ENCODE measurements around the gene HFM1. TPM values are rescaled to one million over a fixed set of nuclear protein-coding genes. Genes with fewer than 3 reads are reported as not detected.

The HFM1 gene
- total RNA-seq, 1 experiment from 2014 or later: 2.4 TPM

DNA sequence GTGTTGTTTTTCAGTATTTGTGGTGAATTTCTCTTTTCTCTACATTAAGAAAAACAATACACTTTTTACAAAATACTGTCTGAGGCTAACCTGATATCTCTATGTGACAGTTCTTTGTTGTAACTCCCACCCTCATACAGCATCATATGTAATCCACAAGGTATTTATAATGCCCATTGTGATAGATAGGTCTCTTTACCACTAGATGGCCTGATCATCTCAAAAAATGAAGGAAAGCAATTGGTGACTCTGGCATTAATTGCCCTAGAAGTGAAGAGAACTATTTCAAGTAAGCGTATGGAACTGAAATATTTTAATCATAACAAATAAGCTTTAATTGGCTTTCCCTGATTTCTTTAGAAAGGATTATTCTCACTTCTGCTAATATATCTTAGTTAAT, 36.2 kb upstream of the HFM1 start:
- Mint-ChIP-seq H3K4me3 (no peak overlapping the region), H3K4me1 (no peaks in the 10 kb centered on the region), H3K9me3 (peaks cover 22 to 25% of the 10 kb centered on the region in 2 experiments), H3K27me3 (ENCODE audit: low read depth) (no peaks in the 10 kb centered on the region; the same call in 1 of the 2 replicates), H3K36me3 (ENCODE audit: insufficient read depth in 1 of 3, low read depth in 3 of 3) (peaks cover 0 to 12% (median 6%) of the 10 kb centered on the region in 3 experiments; a peak in 5 of 7 replicates), H3K27ac (no peak overlapping the region)
- no peaks in the 10 kb centered on the region for H3K4me1 ChIP-seq (ENCODE audit: insufficient read depth, low read length)
- no peak overlapping the region for H3K56ac ChIP-seq (ENCODE audit: insufficient read length, low read depth, low read length)
- no peak overlapping the region for H2BK120ac ChIP-seq (ENCODE audit: low read depth, low read length, poor library complexity, severe bottlenecking)
- H4K20me1 ChIP-seq (ENCODE audit: control insufficient read depth, insufficient read depth, insufficient read length): no peaks in the 10 kb centered on the region
- no peak overlapping the region for H3K4me2 ChIP-seq (ENCODE audit: insufficient read depth, insufficient read length, low read length)
- no peak overlapping the region for H2BK15ac ChIP-seq (ENCODE audit: low read depth, low read length)
- H2BK12ac ChIP-seq (ENCODE audit: insufficient read length, low read depth, low read length): no peak overlapping the region
- no peak overlapping the region for H4K91ac ChIP-seq (ENCODE audit: insufficient read length, low read depth, low read length)
- no peak overlapping the region for H2BK5ac ChIP-seq (ENCODE audit: insufficient read length, low read length)
- no peaks in the 10 kb centered on the region for H3K9me3 ChIP-seq (ENCODE audit: control insufficient read depth, low read depth, low read length)
- H3K9ac ChIP-seq (ENCODE audit: extremely low read depth, insufficient read length, low read length): no peak overlapping the region
- no peak overlapping the region for H3K14ac ChIP-seq (ENCODE audit: insufficient read depth, low read length)
- H3K27me3 ChIP-seq (ENCODE audit: insufficient read depth, low read length): no peaks in the 10 kb centered on the region
- H4K5ac ChIP-seq (ENCODE audit: insufficient read length, low read depth, low read length): no peak overlapping the region
- H3K18ac ChIP-seq (ENCODE audit: insufficient read length, low read depth, low read length): no peak overlapping the region
- no peak overlapping the region for H2BK20ac ChIP-seq (ENCODE audit: low read depth, low read length, poor library complexity, severe bottlenecking)
- no peaks in the 10 kb centered on the region for H3K23me2 ChIP-seq (ENCODE audit: insufficient read length, low read depth, low read length, poor library complexity, severe bottlenecking)
- H3K27ac ChIP-seq (ENCODE audit: insufficient read length, low read depth, low read length): no peak overlapping the region
- H3T11ph ChIP-seq (ENCODE audit: low read length): no peak overlapping the region
- TF ChIP-seq, protein P1, sequence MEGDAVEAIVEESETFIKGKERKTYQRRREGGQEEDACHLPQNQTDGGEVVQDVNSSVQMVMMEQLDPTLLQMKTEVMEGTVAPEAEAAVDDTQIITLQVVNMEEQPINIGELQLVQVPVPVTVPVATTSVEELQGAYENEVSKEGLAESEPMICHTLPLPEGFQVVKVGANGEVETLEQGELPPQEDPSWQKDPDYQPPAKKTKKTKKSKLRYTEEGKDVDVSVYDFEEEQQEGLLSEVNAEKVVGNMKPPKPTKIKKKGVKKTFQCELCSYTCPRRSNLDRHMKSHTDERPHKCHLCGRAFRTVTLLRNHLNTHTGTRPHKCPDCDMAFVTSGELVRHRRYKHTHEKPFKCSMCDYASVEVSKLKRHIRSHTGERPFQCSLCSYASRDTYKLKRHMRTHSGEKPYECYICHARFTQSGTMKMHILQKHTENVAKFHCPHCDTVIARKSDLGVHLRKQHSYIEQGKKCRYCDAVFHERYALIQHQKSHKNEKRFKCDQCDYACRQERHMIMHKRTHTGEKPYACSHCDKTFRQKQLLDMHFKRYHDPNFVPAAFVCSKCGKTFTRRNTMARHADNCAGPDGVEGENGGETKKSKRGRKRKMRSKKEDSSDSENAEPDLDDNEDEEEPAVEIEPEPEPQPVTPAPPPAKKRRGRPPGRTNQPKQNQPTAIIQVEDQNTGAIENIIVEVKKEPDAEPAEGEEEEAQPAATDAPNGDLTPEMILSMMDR (conservative IDR thresholded peaks at IDR 0.05): peak; percentile 29; the same call in 1 of the 3 replicates
- H3K79me1 ChIP-seq (ENCODE audit: insufficient read depth, low read depth, low read length, poor library complexity, severe bottlenecking): no peaks in the 10 kb centered on the region
- no peak overlapping the region for H4K8ac ChIP-seq (replicated peaks; ENCODE audit: insufficient read length, low read depth, low read length)
- no peak overlapping the region for H2AFZ ChIP-seq (ENCODE audit: low read length)
- H3K79me2 ChIP-seq (ENCODE audit: insufficient read depth, low read length): no peaks in the 10 kb centered on the region
- H3K4ac ChIP-seq (ENCODE audit: low read depth, low read length): no peak overlapping the region
- no peak for DNase-seq
- no peak overlapping the region for H3K23ac ChIP-seq (ENCODE audit: insufficient read length, low read depth, low read length)
- H2AK5ac ChIP-seq (ENCODE audit: insufficient read length, low read length): no peak overlapping the region
- no CpG with 5 or more reads among the region's 1 CpG for WGBS (ENCODE audit: extremely low coverage, insufficient read length, low lambda C conversion rate)

All from H9 (cell line).